T-helper 17 cell (primary cell): ENCODE data around the gene LY6G5B. TPM values are rescaled to one million over a fixed set of nuclear protein-coding genes. Genes with fewer than 3 reads are reported as not detected.

ENCODE experiments used
- ATAC-seq: fragments of 150-1000 bp; cut with Tn5 transposase; 2 replicates; pipeline ENCODE4 v1.10.0; 2021; ENCODE audit warnings: mild to moderate bottlenecking, moderate library complexity
- DNase-seq, 3 donors: peaks; one replicate each; pipeline versions ENCODE4 v3.0.0 to v3.0.0-alpha.2; 2020 to 2021
- H3K9me3 ChIP-seq: one replicate; pipeline ENCODE4 v1.7.0; 2013; ENCODE audit warnings: low read length, mild to moderate bottlenecking; ENCODE audit not compliant: control insufficient read depth, poor library complexity, severe bottlenecking
- H3K27ac Mint-ChIP-seq: one replicate; pipeline ENCODE4 v1.8.0; 2022; ENCODE audit warnings: mild to moderate bottlenecking, moderate library complexity, mixed read lengths
- H3K27me3 Mint-ChIP-seq: one replicate; pipeline ENCODE4 v1.8.0; 2022; ENCODE audit warnings: mixed read lengths
- H3K36me3 Mint-ChIP-seq: one replicate; pipeline ENCODE4 v1.8.0; 2022; ENCODE audit warnings: low read depth, mixed read lengths
- H3K4me1 Mint-ChIP-seq: one replicate; pipeline ENCODE4 v1.8.0; 2022; ENCODE audit warnings: mild to moderate bottlenecking, mixed read lengths
- H3K4me3 Mint-ChIP-seq: one replicate; pipeline ENCODE4 v1.8.0; 2022; ENCODE audit warnings: mild to moderate bottlenecking, moderate library complexity, mixed read lengths
- total RNA-seq, 4 donors: library from RNA in 2 of 4; stranded (reverse) in 2 of 4; gene quantifications; one replicate each; pipeline ENCODE4 v1.2.3 and lab custom pipeline; 2022 to 2026

Gene LY6G5B
- total RNA-seq, 2 donors from 2014 or later = 27.6 to 32.7 TPM

GRCh38 chr6:31661262-31662123, 8.3 kb upstream of the LY6G5B start:
- ATAC-seq (no peak), DNase-seq (no peak)
- H3K9me3 ChIP-seq = no peaks in the 10 kb centered on the region
- Mint-ChIP-seq H3K4me1 (peaks cover 62% of the 10 kb centered on the region), H3K27me3 (no peaks in the 10 kb centered on the region), H3K4me3 (peak overlapping the region; percentile 93), H3K36me3 (peaks cover 7% of the 10 kb centered on the region), H3K27ac (peak overlapping the region; percentile 92)

GRCh38 chr6:31662124-31662723, 7.6 kb upstream of the LY6G5B start:
- Mint-ChIP-seq H3K27ac (peak overlapping the region; percentile 92), H3K36me3 (peaks cover 7% of the 10 kb centered on the region), H3K4me1 (peaks cover 64% of the 10 kb centered on the region), H3K27me3 (no peaks in the 10 kb centered on the region), H3K4me3 (peak overlapping the region; percentile 93)
- no peak for DNase-seq
- ATAC-seq = no peak
- no peaks in the 10 kb centered on the region for H3K9me3 ChIP-seq

- peak overlapping the region; percentile 97 for H3K4me3 Mint-ChIP-seq
- peaks cover 9% of the 10 kb centered on the region for H3K36me3 Mint-ChIP-seq
- ATAC-seq = no peak
- no peak for DNase-seq
- peak overlapping the region; percentile 97 for H3K27ac Mint-ChIP-seq
- H3K27me3 Mint-ChIP-seq = no peaks in the 10 kb centered on the region
- H3K4me1 Mint-ChIP-seq = peaks cover 60% of the 10 kb centered on the region
- no peaks in the 10 kb centered on the region for H3K9me3 ChIP-seq
These were observed 6.4 kb upstream of the LY6G5B start for GRCh38 chr6:31663126-31663960.

- peaks cover 53% of the 10 kb centered on the region for H3K4me1 Mint-ChIP-seq
These were observed 5.6 kb upstream of the LY6G5B start for GRCh38 chr6:31663961-31664789.

GRCh38 chr6:31664790-31665500, 4.8 kb upstream of the LY6G5B start, which contains the start of gene GPANK1:
GPANK1 (minus strand) TSS chr6:31664997; CDS start chr6:31664478, 519 bp downstream.
- no peaks in the 10 kb centered on the region for H3K9me3 ChIP-seq
- Mint-ChIP-seq H3K4me1 (peaks cover 46% of the 10 kb centered on the region), H3K27me3 (no peaks in the 10 kb centered on the region), H3K36me3 (peaks cover 9% of the 10 kb centered on the region), H3K27ac (peak within 1 kb of the TSS; percentile 97), H3K4me3 (peak within 1 kb of the TSS; percentile 97)
- DNase-seq (peak; percentile 77 to 83 (median 80)), ATAC-seq (peak; percentile 50)

More at GRCh38 chr6:31663961-31664789, 5.6 kb upstream of the LY6G5B start:
- Mint-ChIP-seq H3K27me3 (no peaks in the 10 kb centered on the region), H3K4me3 (peak overlapping the region; percentile 97), H3K27ac (peak overlapping the region; percentile 97), H3K36me3 (peaks cover 9% of the 10 kb centered on the region)
- ATAC-seq (no peak), DNase-seq (no peak)
- no peaks in the 10 kb centered on the region for H3K9me3 ChIP-seq

DNA sequence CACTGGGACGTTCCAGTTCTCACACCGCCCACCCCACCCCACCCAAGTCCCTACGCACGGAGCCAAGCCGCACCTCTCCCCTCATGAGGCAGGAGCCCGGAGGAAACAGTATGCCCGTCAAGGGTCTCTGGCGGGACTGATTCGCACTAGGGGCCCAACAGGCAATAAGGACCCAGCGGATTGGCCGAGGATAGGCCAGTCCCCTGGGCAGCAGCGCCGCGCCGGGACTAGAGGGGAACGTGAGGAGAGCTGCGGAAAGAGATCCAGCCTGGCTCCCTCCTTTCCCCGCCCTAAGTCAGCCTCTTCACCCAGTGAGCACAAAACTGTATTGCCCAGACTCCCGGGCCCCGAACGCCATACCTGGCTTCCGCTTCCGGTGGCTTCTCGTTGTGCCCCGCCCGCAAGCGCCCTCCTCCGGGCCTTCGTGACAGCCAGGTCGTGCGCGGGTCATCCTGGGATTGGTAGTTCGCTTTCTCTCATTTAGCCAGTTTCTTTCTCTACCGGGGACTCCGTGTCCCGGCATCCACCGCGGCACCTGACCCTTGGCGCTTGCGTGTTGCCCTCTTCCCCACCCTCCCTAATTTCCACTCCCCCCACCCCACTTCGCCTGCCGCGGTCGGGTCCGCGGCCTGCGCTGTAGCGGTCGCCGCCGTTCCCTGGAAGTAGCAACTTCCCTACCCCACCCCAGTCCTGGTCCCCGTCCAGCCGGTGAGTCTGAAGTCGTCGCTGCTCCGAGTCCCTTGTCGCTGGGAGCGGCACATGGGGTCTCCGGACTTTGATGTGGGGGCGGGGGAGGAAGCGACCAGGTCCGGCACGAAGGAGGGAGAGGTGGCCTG, 4.1 kb upstream of the LY6G5B start, which contains the start of gene CSNK2B:
Gene CSNK2B (plus strand): TSS at position 580 of the 836 bp plus-strand sequence. CDS start 752 bp downstream, outside the sequence.
- no peaks in the 10 kb centered on the region for H3K27me3 Mint-ChIP-seq
- peaks cover 41% of the 10 kb centered on the region for H3K4me1 Mint-ChIP-seq
- peaks cover 9% of the 10 kb centered on the region for H3K36me3 Mint-ChIP-seq
- H3K9me3 ChIP-seq = no peaks in the 10 kb centered on the region
- ATAC-seq (peak; percentile 92), DNase-seq (peak; percentile 93 to 97 (median 95))
- H3K4me3 Mint-ChIP-seq = peak within 1 kb of the TSS; percentile 97
- H3K27ac Mint-ChIP-seq = peak within 1 kb of the TSS; percentile 97

DNA sequence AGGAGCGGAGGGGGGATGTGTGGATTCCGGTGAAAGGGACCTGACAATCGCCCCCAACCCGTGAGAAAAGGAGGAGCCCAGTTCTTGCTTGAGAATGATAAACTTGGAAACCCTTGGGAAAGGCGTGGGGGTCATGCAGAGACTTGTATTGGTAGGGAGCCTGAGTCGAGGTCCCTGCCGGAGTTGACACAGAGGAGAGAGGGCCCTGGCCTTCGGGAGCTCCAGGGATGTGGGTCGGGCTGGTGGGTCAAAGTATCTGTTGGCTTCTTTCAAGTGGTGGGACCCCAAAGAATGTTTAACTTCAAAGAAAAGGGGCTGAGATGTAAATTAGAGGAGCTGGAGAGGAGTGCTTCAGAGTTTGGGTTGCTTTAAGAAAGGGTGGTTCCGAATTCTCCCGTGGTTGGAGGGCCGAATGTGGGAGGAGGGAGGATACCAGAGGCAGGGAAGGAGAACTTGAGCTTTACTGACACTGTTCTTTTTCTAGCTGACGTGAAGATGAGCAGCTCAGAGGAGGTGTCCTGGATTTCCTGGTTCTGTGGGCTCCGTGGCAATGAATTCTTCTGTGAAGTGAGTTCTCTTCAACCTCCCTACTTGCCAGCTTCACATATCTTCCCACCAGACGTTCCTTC, 3.3 kb upstream of the LY6G5B start:
- no peak for ATAC-seq
- Mint-ChIP-seq H3K4me1 (peaks cover 38% of the 10 kb centered on the region), H3K27ac (peak overlapping the region; percentile 97)

DNA sequence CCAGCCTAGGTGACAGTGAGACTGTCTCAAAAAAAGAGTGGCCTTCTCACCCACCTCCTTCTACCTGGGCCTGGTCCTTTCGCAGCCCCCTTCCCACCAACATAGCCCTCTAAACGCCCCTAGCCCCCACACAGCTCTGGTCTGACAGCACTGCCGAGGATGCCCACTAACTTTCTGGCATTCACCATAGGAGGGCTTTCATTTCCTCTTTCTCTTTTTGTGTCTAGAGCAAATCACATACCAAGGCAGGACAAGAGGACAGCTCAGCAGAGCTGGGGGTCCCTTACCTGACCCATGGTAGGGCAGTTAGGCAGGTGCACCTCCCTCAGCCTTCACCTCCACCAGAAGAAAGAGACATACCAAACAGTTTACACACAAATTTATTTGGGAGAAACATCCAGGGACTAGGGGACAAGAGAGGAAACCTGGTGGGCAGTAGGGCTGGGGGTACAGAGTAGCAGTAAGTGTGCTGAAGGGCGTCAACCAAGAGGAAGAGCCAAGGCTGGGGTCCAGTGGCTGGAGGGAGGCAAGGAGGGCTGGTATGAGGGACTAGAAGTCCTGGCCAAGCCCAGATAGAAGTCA, 6.6 kb downstream of the LY6G5B start:
- Mint-ChIP-seq H3K4me3 (peak overlapping the region; percentile 56), H3K36me3 (peaks cover 5% of the 10 kb centered on the region), H3K27me3 (no peaks in the 10 kb centered on the region), H3K4me1 (peaks cover 27% of the 10 kb centered on the region), H3K27ac (no peak overlapping the region)
- no peak for DNase-seq
- ATAC-seq = no peak
- no peaks in the 10 kb centered on the region for H3K9me3 ChIP-seq

More for the DNA sequence above, 3.3 kb upstream of the LY6G5B start:
- Mint-ChIP-seq H3K4me3 (peak overlapping the region; percentile 97), H3K27me3 (no peaks in the 10 kb centered on the region), H3K36me3 (peaks cover 9% of the 10 kb centered on the region)
- H3K9me3 ChIP-seq = no peaks in the 10 kb centered on the region
- no peak for DNase-seq

DNA sequence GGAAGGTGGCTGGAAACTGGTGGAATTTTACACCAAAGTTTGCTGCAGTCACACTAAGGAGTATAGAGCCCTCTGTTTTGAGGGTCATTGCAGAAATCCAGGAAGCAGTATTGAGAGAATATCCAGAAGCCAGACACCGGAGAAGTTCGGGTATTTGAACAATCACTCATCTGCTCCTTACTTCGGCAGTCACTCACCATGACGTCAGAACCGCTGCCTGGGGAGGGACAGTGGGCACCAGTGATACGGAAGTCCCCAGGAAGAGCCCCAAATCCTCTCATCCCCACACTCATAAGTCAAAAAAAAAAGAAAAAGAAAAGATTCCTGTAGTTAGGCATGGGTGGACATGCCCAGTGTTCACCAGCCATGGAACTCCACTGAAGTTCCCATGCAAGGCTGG, 7.1 kb downstream of the LY6G5B start:
- Mint-ChIP-seq H3K27me3 (no peaks in the 10 kb centered on the region), H3K4me3 (peak overlapping the region; percentile 56), H3K4me1 (peaks cover 29% of the 10 kb centered on the region), H3K36me3 (peaks cover 5% of the 10 kb centered on the region), H3K27ac (no peak overlapping the region)
- no peak for DNase-seq
- ATAC-seq = no peak
- H3K9me3 ChIP-seq = no peaks in the 10 kb centered on the region

GRCh38 chr6:31677955-31678354, 8.2 kb downstream of the LY6G5B start:
- no peak overlapping the region for H3K4me3 Mint-ChIP-seq
- ATAC-seq = no peak
- H3K27ac Mint-ChIP-seq = peak overlapping the region; percentile 67

More at GRCh38 chr6:31677955-31678354, 8.2 kb downstream of the LY6G5B start:
- DNase-seq = no peak
- H3K9me3 ChIP-seq = no peaks in the 10 kb centered on the region
- peaks cover 31% of the 10 kb centered on the region for H3K4me1 Mint-ChIP-seq
- peaks cover 2% of the 10 kb centered on the region for H3K36me3 Mint-ChIP-seq
- no peaks in the 10 kb centered on the region for H3K27me3 Mint-ChIP-seq
